Thyroid gland (tissue), 4 donors: ENCODE results near the gene GAREM1.

ENCODE experiments used
- CTCF ChIP-seq, 6 experiments: fragments of 200-600 bp in 3 of 6; fragments of 450-650 bp in 3 of 6; sonication (generic) in 3 of 6; IDR thresholded peaks; one replicate each; pipeline ENCODE4 v1.5.1; 2016 to 2019; ENCODE audit warnings: antibody characterized with exemption in 6 of 6, mild to moderate bottlenecking in 2 of 6, inconsistent platforms in 1 of 6, moderate library complexity in 1 of 6
- POLR2A ChIP-seq, 2 donors: fragments of 450-650 bp; IDR thresholded peaks; one replicate each; pipeline ENCODE4 v1.6.1; 2017; ENCODE audit warnings: antibody characterized with exemption in 2 of 2, mild to moderate bottlenecking in 2 of 2, moderate library complexity in 1 of 2

GRCh38 chr18:32259553-32259952, 211.1 kb downstream of the GAREM1 start:
- TF ChIP-seq CTCF (IDR thresholded peaks at IDR 0.05) (no peak), POLR2A (IDR thresholded peaks at IDR 0.05) (no peak)
